Body of pancreas (tissue), 4 donors: Measurements from ENCODE around the gene ANO10.

Experiments
- CTCF ChIP-seq, 7 experiments: fragments of 450-650 bp in 4 of 7; fragments of 200-600 bp in 3 of 7; sonication (generic) in 3 of 7; IDR thresholded peaks; one replicate each; pipeline ENCODE4 v1.5.1; 2016 to 2019; ENCODE audit warnings: antibody characterized with exemption in 7 of 7
- POLR2A ChIP-seq, 3 donors: fragments of 450-650 bp; IDR thresholded peaks; one replicate each; pipeline ENCODE4 v1.6.1; 2016; ENCODE audit warnings: antibody characterized with exemption in 3 of 3, mild to moderate bottlenecking in 2 of 3

GRCh38 chr3:43423142-43423541 is 198.7 kb downstream of the ANO10 start:
- TF ChIP-seq CTCF (IDR thresholded peaks at IDR 0.05) (no peak), POLR2A (IDR thresholded peaks at IDR 0.05) (no peak)
